Ishikawa (cell line): ENCODE results near the gene CCL11.

ENCODE experiments used
- CEBPB ChIP-seq: IDR thresholded peaks from 2 replicates; pipeline ENCODE4 v1.6.1; 2012
- CREB1 ChIP-seq: IDR thresholded peaks from 2 replicates; pipeline ENCODE4 v1.6.1; 2012; ENCODE audit warnings: low read depth
- EGR1 ChIP-seq: IDR thresholded peaks from 2 replicates; pipeline ENCODE4 v1.6.1; 2012
- EP300 ChIP-seq: IDR thresholded peaks from 2 replicates; pipeline ENCODE4 v1.6.1; 2012; ENCODE audit warnings: borderline replicate concordance
- FOXM1 ChIP-seq: IDR thresholded peaks from 2 replicates; pipeline ENCODE4 v1.6.1; 2012; ENCODE audit warnings: low read depth, borderline replicate concordance
- NFIC ChIP-seq: IDR thresholded peaks from 2 replicates; pipeline ENCODE4 v1.6.1; 2012
- RAD21 ChIP-seq: IDR thresholded peaks from 2 replicates; pipeline ENCODE4 v1.6.1; 2012; ENCODE audit warnings: low read depth
- TAF1 ChIP-seq: IDR thresholded peaks from 2 replicates; pipeline ENCODE4 v1.6.1; 2012; ENCODE audit warnings: low read depth, mild to moderate bottlenecking
- TCF12 ChIP-seq: IDR thresholded peaks from 2 replicates; pipeline ENCODE4 v1.6.1; 2012; ENCODE audit warnings: low read depth
- TEAD4 ChIP-seq: IDR thresholded peaks from 2 replicates; pipeline ENCODE4 v1.6.1; 2012
- YY1 ChIP-seq: IDR thresholded peaks from 2 replicates; pipeline ENCODE4 v1.6.1; 2012; ENCODE audit warnings: low read depth
- ZBTB7A ChIP-seq: IDR thresholded peaks from 2 replicates; pipeline ENCODE4 v1.6.1; 2012; ENCODE audit warnings: low read depth
- TF ChIP-seq, protein P1 (sequence below): IDR thresholded peaks from 2 replicates; pipeline ENCODE4 v1.6.1; 2012; ENCODE audit warnings: low read depth, mild to moderate bottlenecking
- TF ChIP-seq, protein P2 (sequence below): IDR thresholded peaks from 2 replicates; pipeline ENCODE4 v1.6.1; 2012
- TF ChIP-seq, protein P3 (sequence below): IDR thresholded peaks from 2 replicates; pipeline ENCODE4 v1.6.1; 2012

Gene CCL11

DNA sequence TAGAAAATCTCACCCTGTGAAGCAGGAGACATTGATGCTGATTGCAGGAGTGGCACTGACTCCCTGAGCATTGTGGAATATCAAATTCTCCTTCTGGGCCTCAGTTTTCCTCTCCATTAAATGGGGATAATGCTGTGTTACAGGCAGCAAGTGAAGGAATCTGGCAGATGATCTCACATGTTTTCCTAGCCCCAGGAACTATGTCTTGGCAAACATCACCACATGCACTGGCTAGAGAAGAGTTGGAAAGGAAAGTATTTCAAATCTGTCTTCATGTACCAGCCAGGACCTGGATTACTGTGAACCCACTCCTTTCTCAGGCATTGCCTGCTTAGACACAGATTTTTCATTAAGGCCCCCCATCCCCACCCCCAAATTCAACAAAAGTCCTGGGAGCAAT, 20.1 kb downstream of the CCL11 start:
- TF ChIP-seq, protein P1, sequence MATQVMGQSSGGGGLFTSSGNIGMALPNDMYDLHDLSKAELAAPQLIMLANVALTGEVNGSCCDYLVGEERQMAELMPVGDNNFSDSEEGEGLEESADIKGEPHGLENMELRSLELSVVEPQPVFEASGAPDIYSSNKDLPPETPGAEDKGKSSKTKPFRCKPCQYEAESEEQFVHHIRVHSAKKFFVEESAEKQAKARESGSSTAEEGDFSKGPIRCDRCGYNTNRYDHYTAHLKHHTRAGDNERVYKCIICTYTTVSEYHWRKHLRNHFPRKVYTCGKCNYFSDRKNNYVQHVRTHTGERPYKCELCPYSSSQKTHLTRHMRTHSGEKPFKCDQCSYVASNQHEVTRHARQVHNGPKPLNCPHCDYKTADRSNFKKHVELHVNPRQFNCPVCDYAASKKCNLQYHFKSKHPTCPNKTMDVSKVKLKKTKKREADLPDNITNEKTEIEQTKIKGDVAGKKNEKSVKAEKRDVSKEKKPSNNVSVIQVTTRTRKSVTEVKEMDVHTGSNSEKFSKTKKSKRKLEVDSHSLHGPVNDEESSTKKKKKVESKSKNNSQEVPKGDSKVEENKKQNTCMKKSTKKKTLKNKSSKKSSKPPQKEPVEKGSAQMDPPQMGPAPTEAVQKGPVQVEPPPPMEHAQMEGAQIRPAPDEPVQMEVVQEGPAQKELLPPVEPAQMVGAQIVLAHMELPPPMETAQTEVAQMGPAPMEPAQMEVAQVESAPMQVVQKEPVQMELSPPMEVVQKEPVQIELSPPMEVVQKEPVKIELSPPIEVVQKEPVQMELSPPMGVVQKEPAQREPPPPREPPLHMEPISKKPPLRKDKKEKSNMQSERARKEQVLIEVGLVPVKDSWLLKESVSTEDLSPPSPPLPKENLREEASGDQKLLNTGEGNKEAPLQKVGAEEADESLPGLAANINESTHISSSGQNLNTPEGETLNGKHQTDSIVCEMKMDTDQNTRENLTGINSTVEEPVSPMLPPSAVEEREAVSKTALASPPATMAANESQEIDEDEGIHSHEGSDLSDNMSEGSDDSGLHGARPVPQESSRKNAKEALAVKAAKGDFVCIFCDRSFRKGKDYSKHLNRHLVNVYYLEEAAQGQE, result no peak
- TF ChIP-seq NFIC, result no peak
- TF ChIP-seq RAD21, result no peak
- no peak for TF ChIP-seq CREB1
- TF ChIP-seq, protein P2, sequence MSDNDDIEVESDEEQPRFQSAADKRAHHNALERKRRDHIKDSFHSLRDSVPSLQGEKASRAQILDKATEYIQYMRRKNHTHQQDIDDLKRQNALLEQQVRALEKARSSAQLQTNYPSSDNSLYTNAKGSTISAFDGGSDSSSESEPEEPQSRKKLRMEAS, result no peak
- TF ChIP-seq, protein P3, sequence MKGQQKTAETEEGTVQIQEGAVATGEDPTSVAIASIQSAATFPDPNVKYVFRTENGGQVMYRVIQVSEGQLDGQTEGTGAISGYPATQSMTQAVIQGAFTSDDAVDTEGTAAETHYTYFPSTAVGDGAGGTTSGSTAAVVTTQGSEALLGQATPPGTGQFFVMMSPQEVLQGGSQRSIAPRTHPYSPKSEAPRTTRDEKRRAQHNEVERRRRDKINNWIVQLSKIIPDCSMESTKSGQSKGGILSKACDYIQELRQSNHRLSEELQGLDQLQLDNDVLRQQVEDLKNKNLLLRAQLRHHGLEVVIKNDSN, result no peak
- TF ChIP-seq EGR1, result no peak
- TF ChIP-seq FOXM1, result no peak
- TF ChIP-seq ZBTB7A, result no peak
- no peak for TF ChIP-seq TAF1
- TF ChIP-seq CEBPB, result no peak

DNA sequence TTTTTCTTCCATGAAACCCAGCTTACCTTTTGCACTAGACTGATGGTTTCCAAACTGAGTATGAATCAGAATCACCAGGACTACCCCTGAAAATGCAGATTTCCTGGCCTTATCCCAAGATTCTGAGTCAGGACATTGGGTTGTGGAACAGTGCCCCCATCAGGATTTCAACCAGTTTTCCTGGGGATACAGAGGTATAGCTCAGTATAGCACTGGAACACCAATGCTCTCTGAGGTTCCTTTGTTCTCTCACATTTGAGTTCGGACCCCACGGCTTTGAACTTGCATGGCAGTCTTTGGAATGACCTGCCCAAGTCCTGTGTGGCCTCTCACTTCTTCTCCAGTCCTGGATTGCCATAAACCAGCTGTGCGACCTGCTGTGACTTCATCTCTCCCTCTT, 20.9 kb downstream of the CCL11 start:
- no peak for TF ChIP-seq TEAD4
- peak; percentile 30 for TF ChIP-seq RAD21

DNA sequence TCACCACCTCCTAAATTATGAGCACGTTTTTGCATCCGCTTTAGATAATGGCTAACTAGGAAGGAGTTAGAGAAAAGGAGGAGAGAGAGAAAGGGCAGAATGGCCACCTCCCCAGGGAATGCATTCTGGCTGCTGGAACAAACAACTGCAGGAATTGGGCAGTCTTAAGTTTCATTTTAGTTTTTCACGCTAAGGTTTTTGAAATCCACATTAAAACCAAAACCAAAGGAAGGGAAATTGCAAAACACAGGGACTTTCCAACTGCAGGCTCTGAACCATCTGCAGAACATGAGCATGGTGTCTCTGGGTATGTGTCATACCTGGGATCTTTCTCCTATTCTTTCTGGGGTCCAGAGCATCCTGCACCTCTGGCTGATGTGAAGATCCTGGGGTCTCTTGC, 21.6 kb downstream of the CCL11 start:
- TF ChIP-seq CREB1, result no peak
- TF ChIP-seq NFIC, result no peak
- no peak for TF ChIP-seq YY1
- TF ChIP-seq, protein P1, result no peak
- no peak for TF ChIP-seq TAF1
- TF ChIP-seq CEBPB, result no peak
- TF ChIP-seq, protein P2, result no peak
- no peak for TF ChIP-seq ZBTB7A
- no peak for TF ChIP-seq EP300
- no peak for TF ChIP-seq TCF12
- TF ChIP-seq, protein P3, result no peak
- no peak for TF ChIP-seq RAD21
- TF ChIP-seq EGR1, result no peak
- no peak for TF ChIP-seq TEAD4
- no peak for TF ChIP-seq FOXM1

DNA sequence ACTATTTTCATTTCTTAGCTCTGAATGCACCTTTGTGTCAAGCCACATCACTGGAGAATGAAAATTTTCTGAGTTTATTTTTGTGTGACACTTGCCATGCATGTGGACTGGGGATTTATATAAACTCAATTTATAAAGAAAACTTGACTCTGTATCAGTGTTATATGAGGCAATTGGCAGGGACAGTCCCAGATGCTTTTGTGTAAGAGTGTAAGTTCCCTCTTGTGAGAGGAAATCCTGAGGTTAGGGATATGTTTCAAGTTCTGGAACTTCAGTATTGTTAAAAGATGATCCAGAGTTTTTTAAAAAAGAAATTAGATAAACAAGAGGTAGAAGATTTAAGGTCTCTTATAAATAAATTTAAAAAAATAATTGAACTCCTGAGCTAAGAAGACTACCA, 22.8 kb downstream of the CCL11 start:
- no peak for TF ChIP-seq CREB1

DNA sequence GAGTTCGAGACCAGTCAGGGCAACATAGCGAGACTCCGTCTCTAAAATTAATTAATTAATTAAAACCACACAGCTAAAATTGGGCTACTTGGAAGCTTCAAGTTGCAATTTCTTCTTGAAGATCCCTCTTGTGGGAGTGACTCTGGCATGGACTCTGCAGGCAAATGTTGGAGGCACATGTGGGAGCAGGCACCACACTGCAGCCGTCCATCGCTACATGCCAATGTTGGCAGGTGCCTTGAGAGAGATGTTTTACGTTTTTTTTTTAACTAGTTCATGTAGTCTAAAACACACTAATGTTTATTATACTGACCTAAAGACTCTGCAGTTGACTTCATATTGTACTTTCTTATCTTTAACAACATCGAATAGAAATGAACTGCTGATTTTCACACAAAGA, 25.7 kb downstream of the CCL11 start:
- TF ChIP-seq, protein P1, result no peak
- TF ChIP-seq, protein P3, result no peak
